ENCODE measurements around the gene ERBB3. TPM values are rescaled to one million over a fixed set of nuclear protein-coding genes. Genes with fewer than 3 reads are reported as not detected.

ERBB3 gene
- total RNA-seq, 1 donor from 2014 or later = 2.9 TPM

DNA sequence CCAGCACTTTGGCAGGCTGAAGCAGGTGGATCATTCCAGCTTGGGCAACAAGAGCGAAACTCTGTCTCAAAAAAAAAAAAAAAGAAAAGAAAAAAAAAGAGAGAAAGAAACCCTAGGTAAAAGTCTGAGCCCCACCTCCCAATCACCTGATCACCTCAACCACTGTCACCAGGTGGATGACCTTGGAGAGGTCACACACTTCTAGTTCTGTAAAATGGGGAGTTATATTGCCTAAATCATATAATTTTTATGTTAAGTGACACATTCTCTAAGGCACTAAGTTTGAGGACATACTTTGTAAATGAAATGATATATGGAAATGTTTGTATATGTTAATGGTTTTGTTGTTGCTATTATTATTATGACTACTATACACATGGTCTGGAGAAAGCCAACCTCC is 1.5 kb upstream of the ERBB3 start:
- intact Hi-C loops (cut with micrococcal nuclease) = no loop called here
- ATAC-seq = no peak

GRCh38 chr12:56078931-56079722 is 838 bp upstream of the ERBB3 start:
- ATAC-seq = peak; percentile 89
- intact Hi-C loops (cut with micrococcal nuclease) = no loop called here

More for the DNA sequence above, 1.5 kb upstream of the ERBB3 start:
- no peak for DNase-seq

GRCh38 chr12:56080556-56081138 is 682 bp downstream of the ERBB3 start:
- DNase-seq = no peak
- ATAC-seq = no peak
- intact Hi-C loops (cut with micrococcal nuclease) = no loop called here

More at GRCh38 chr12:56078931-56079722, 838 bp upstream of the ERBB3 start:
- peak; percentile 90 for DNase-seq

DNA sequence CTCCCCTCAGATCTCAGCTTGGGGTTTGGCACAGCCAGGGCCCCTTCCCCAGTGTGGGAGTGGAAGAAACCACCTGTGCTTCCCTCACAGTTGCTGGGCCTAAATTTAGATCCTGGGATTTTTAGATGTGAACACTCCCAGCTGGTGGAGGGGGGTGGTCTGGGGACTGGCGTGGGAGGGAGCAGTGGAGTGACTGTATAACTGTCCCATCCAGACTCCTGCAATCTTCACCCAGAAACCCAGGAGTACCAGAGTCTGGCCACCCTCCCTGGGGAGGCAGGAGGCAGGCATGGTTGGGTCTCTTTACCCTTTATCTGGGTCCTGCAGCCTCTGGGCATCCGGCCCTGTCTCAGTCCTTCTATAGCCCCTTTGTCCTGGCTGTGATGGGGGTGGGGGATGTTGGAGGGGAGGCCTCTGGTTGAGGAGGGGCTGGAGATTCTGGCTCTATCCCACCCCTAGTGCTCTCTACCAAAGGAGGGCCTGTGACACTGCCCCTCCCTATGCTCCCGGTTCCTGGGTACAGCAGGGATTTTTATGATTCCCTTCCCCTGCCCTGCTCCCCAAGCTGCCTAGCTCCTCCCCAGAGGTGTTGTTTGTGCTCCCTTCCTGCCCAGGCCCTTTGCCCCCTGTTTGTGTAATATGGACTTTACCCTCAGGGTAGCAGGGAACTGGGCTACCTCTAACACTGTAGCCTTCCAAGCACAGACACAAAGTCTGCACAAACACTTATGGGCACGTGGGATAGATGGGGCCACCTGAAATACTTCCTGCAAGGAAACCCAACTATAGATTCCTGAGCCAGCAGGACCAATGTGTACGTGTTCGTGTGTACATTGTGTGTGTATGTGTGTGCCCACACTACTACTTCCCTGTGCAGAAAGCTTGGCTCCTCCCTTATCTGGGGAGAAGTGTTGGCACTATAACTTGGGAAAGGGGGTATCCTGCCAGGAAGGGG is 1.7 kb downstream of the ERBB3 start:
- DNase-seq = no peak
- intact Hi-C loops (cut with micrococcal nuclease) = no loop called here

DNA sequence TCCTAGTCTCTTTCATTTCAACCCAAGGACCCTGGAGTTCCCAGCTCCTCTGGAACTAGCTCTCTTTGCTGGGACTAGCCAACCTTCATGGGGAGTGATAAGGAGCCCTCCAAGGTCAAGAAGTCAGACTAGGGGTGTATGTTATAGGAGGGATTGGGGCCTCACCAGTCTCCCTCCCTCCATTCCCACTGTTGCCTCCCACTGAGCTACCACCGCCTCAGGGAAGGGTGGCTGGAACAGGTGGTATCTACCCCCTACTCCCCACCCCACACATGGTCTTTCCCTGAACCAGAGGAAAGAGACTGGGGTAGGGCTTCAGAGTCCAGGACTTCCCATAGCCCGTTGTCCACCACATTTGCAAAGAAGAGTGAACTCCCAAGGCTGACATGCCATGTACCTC is 2.4 kb downstream of the ERBB3 start:
- intact Hi-C loops (cut with micrococcal nuclease) = no loop called here
- no peak for DNase-seq

More for the DNA sequence above, 1.7 kb downstream of the ERBB3 start:
- ATAC-seq = no peak

DNA sequence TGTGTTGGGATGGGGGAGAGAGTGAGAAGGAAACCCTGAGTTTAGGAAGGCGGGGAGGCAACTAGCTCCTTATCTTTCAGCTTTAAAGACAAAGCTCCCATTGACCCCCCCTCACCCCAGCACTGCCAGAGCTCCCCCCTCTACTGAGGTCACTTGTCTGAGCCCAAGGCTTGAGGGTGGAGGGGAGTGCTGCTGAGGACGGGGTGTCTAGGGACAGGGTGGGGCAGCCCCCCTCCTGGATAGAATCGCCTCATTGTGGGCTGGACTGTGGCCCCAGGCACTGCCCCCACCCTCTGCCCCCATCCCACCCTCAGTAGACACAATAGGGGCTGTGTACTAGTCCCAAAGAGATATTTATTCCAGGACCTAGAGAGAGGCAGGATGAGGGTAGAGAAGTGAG is 3.0 kb downstream of the ERBB3 start:
- no peak for DNase-seq
- intact Hi-C loops (cut with micrococcal nuclease) = no loop called here
- no peak for ATAC-seq

More for the DNA sequence above, 2.4 kb downstream of the ERBB3 start:
- no peak for ATAC-seq

DNA sequence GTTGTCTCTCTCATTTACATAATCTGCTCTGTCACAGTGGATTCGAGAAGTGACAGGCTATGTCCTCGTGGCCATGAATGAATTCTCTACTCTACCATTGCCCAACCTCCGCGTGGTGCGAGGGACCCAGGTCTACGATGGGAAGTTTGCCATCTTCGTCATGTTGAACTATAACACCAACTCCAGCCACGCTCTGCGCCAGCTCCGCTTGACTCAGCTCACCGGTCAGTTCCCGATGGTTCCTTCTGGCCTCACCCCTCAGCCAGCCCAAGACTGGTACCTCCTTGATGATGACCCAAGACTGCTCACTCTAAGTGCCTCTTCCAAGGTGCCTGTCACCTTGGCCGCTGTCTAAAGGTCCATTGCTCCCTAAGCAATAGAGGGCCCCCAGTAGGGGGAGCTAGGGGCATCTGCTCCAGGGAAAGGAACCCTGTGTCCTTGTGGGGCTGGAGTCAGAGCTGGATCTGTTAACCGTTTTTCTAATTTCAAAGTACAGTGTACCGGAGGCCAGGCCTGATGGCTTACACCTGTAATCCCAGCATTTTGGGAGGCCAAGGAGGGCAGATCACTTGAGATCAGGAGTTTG is 5.1 kb downstream of the ERBB3 start:
- no peak for DNase-seq
- intact Hi-C loops (cut with micrococcal nuclease) = no loop called here

GRCh38 chr12:56086096-56086495 is 6.1 kb downstream of the ERBB3 start:
- ATAC-seq (no peak), DNase-seq (no peak)
- intact Hi-C loops (cut with micrococcal nuclease) = no loop called here

More for the DNA sequence above, 5.1 kb downstream of the ERBB3 start:
- no peak for ATAC-seq

DNA sequence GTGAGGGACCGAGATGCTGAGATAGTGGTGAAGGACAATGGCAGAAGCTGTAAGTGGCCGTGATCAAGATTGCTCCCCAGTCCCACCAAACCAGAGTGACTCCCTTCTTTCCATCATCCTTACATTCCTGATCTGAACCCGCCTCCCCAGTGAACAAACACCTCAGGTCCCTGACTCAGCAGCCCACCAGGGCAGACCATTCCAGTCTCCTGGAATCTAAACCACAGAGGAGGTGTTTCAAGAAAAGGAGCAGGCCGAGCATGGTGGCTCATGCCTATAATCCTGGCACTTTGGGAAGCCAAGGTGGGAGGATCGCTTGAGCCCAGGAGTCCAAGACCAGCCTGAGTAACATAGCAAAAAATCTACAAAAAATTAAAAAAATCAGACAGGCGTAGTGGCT is 6.6 kb downstream of the ERBB3 start:
- ATAC-seq = no peak
- intact Hi-C loops (cut with micrococcal nuclease) = no loop called here
- no peak for DNase-seq

DNA sequence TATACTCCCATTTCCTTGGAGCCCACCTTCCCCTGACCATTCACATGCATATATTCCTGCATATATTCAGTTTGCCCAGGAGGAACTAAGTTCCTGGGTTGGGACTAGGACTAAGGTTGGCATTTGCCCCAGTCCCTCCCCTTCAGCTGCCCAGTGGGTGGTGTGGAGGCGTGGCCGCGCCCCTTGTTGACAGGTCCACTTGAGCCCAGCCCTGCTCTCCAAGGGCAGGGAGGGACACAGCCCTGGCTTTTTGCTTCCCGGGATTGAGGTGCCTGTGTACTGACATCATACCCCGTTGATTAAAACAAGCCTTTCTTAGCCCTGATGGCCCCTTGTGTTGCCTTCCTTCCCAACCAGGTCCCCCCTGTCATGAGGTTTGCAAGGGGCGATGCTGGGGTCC is 7.3 kb downstream of the ERBB3 start:
- peak; percentile 89 for DNase-seq
- intact Hi-C loops (cut with micrococcal nuclease) = no loop called here
- ATAC-seq = peak; percentile 98

DNA sequence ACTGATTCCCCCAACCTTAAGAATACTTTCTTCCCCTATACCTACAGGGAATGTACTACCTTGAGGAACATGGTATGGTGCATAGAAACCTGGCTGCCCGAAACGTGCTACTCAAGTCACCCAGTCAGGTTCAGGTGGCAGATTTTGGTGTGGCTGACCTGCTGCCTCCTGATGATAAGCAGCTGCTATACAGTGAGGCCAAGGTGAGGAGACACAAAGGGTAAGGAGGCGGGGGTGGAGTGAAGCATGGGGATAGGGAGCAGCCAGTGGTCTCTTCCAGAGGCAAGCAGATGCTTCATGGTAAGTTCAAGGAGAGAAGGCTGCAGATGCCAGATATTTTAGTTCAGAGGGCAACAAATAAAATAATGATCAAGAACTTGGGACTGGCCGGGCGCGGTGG is 17.8 kb downstream of the ERBB3 start:
- intact Hi-C loops (cut with micrococcal nuclease) = no loop called here
- DNase-seq (no peak), ATAC-seq (no peak)

DNA sequence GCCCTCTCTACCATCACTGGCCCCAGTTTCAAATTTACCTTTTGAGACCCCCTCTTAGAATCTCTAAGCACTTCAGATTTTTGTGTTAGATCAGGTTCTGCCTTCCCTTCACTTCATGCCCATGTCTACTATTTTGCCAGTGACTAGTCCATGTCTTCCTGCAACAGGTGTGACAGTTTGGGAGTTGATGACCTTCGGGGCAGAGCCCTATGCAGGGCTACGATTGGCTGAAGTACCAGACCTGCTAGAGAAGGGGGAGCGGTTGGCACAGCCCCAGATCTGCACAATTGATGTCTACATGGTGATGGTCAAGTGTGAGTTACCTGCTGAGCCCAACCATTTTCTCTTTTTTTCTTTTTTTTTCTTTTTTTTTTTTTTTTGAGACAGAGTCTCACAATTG is 18.6 kb downstream of the ERBB3 start:
- intact Hi-C loops (cut with micrococcal nuclease) = no loop called here
- DNase-seq (no peak), ATAC-seq (no peak)

GRCh38 chr12:56099787-56100186 is 19.8 kb downstream of the ERBB3 start:
- no peak for DNase-seq
- ATAC-seq = no peak
- intact Hi-C loops (cut with micrococcal nuclease) = no loop called here

GRCh38 chr12:56101045-56101444 is 21.1 kb downstream of the ERBB3 start:
- ATAC-seq = no peak
- no peak for DNase-seq
- intact Hi-C loops (cut with micrococcal nuclease) = no loop called here

DNA sequence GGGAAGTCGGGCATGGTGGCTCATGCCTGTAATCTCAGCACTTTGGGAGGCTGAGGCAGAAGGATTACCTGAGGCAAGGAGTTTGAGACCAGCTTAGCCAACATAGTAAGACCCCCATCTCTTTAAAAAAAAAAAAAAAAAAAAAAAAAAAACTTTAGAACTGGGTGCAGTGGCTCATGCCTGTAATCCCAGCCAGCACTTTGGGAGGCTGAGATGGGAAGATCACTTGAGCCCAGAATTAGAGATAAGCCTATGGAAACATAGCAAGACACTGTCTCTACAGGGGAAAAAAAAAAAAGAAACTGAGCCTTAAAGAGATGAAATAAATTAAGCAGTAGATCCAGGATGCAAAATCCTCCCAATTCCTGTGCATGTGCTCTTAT is 22.7 kb downstream of the ERBB3 start:
- no peak for ATAC-seq
- intact Hi-C loops (cut with micrococcal nuclease) = no loop called here
- no peak for DNase-seq

- no peak for DNase-seq
- intact Hi-C loops (cut with micrococcal nuclease) = no loop called here
- no peak for ATAC-seq
Measured at GRCh38 chr12:56103066-56103711, 23.2 kb downstream of the ERBB3 start.

GRCh38 chr12:56103823-56104108 is 23.8 kb downstream of the ERBB3 start:
- ATAC-seq (no peak), DNase-seq (no peak)
- intact Hi-C loops (cut with micrococcal nuclease) = no loop called here

- intact Hi-C loops (cut with micrococcal nuclease) = no loop called here
- peak; percentile 98 for ATAC-seq
- peak; percentile 98 for DNase-seq
Measured at GRCh38 chr12:56104109-56104814, 24.3 kb downstream of the ERBB3 start, which contains the start of gene PA2G4. PA2G4 (plus strand) TSS chr12:56104559; CDS start chr12:56104738, 179 bp downstream.

Data from left ventricle myocardium superior (tissue), 1 donor.